ENCODE measurements around the gene NFIX.

DNA sequence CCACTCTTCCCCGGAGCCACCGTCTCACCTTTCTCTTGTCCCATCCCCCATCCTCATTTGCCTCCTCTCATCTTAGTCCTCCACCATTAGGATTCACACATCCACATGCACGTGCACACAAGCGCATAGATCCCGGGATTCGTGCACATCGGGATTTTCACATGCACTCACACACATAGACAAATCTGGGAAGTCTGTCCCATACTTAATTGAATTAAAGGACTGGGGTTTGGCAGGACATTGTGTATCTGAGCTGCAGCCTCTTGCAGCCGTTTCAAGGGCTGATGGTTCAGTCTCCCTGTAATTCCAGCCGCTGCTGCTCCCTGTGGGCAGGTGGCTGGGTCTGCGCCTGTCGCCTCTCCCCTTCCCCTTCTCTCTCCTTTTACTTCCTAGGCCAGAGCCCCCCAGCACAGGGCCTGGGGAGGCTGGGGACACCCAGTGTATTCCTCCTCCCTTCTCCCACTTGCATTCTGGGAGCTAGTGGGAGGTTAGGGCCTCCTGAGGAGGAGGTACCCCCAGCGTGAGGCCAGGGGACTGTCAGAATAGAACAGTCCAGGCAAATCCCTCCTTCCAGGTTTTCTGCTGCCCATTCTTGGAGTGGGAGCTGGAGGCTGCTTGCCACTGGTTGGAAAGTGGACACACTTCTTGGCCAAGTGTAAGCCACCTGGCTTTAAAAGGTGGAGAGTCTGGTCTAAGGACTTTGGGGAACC is 63.8 kb downstream of the NFIX start:
- TF ChIP-seq, protein P1, sequence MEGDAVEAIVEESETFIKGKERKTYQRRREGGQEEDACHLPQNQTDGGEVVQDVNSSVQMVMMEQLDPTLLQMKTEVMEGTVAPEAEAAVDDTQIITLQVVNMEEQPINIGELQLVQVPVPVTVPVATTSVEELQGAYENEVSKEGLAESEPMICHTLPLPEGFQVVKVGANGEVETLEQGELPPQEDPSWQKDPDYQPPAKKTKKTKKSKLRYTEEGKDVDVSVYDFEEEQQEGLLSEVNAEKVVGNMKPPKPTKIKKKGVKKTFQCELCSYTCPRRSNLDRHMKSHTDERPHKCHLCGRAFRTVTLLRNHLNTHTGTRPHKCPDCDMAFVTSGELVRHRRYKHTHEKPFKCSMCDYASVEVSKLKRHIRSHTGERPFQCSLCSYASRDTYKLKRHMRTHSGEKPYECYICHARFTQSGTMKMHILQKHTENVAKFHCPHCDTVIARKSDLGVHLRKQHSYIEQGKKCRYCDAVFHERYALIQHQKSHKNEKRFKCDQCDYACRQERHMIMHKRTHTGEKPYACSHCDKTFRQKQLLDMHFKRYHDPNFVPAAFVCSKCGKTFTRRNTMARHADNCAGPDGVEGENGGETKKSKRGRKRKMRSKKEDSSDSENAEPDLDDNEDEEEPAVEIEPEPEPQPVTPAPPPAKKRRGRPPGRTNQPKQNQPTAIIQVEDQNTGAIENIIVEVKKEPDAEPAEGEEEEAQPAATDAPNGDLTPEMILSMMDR (IDR thresholded peaks at IDR 0.05) = no peak
- no peak for TF ChIP-seq POLR2A (IDR thresholded peaks at IDR 0.05)
- TF ChIP-seq EP300 (IDR thresholded peaks at IDR 0.05; ENCODE audit: low read depth) = no peak
- TF ChIP-seq POLR2AphosphoS5 (IDR thresholded peaks at IDR 0.05) = no peak
